Fibroblast of villous mesenchyme (primary cell): Measurements from ENCODE around the gene NCKAP5. TPM values are rescaled to one million over a fixed set of nuclear protein-coding genes. Genes with fewer than 3 reads are reported as not detected.

Experiments used
- DNase-seq: peaks from one replicate; pipeline ENCODE4 v3.0.0-alpha.2; 2010; ENCODE audit warnings: low read depth
- H3K4me3 ChIP-seq: 2 replicates; pipeline ENCODE4 v1.5.1; 2011; ENCODE audit warnings: low read depth, mild to moderate bottlenecking, low read length
- total RNA-seq: library from RNA; depleted of rRNA; stranded (reverse); fragments of >200 nt; gene quantifications from 2 replicates; pipeline ENCODE4 v1.2.3, GENCODE V29; 2012
- TF ChIP-seq, protein P1 (sequence below): IDR thresholded peaks from 2 replicates; pipeline ENCODE4 v1.5.1; 2012; ENCODE audit warnings: low read depth, mild to moderate bottlenecking, low read length; ENCODE audit not compliant: insufficient read depth

NCKAP5 gene
- total RNA-seq, 1 donor: 47.9 TPM

DNA sequence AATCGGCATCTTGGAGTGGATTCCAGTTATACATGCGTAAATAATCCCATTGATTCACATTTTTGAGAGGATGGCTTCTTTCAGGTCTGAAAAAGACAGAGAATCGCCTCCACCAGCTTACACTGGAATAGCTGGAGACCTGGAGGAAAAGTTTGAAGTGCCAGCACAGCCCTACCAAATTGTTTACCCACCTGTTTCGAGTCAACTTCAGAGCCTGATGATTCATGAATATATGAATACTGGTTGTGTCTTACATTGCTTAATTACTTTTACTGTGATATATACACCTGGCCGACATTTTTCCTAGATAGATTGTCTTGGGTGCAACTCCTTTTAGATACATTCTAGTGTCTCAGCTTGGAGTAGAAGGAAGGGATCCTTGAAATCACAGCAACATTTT is 335 bp upstream of the NCKAP5 start:
- no peak for DNase-seq
- H3K4me3 ChIP-seq: peak overlapping the region; percentile 36
- TF ChIP-seq, protein P1, sequence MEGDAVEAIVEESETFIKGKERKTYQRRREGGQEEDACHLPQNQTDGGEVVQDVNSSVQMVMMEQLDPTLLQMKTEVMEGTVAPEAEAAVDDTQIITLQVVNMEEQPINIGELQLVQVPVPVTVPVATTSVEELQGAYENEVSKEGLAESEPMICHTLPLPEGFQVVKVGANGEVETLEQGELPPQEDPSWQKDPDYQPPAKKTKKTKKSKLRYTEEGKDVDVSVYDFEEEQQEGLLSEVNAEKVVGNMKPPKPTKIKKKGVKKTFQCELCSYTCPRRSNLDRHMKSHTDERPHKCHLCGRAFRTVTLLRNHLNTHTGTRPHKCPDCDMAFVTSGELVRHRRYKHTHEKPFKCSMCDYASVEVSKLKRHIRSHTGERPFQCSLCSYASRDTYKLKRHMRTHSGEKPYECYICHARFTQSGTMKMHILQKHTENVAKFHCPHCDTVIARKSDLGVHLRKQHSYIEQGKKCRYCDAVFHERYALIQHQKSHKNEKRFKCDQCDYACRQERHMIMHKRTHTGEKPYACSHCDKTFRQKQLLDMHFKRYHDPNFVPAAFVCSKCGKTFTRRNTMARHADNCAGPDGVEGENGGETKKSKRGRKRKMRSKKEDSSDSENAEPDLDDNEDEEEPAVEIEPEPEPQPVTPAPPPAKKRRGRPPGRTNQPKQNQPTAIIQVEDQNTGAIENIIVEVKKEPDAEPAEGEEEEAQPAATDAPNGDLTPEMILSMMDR: no peak

DNA sequence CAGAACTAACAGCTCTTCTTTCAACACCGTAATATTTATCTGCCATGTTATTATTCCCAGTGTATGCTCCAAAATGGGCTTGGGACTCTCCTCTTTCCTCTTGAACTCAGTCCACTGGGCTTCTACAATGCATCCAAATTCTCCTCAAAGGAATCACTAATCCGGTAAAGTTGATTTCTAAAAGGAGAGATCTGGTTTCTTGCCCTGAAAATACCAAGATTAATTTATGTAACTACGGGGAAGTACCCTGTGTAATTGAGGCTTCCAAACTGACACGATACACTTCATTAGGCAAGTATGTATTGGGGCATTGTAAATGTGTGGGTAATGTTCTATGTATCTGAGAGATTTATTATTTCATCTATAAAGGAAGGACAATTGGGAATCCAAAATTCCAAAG is 5.7 kb downstream of the NCKAP5 start:
- TF ChIP-seq, protein P1: no peak
- no peak for DNase-seq

GRCh38 chr2:133561045-133561852 is 7.0 kb downstream of the NCKAP5 start:
- H3K4me3 ChIP-seq: no peak overlapping the region
- TF ChIP-seq, protein P1: peak; percentile 67
- DNase-seq: peak; percentile 76

More for the DNA sequence above, 5.7 kb downstream of the NCKAP5 start:
- H3K4me3 ChIP-seq: no peak overlapping the region

DNA sequence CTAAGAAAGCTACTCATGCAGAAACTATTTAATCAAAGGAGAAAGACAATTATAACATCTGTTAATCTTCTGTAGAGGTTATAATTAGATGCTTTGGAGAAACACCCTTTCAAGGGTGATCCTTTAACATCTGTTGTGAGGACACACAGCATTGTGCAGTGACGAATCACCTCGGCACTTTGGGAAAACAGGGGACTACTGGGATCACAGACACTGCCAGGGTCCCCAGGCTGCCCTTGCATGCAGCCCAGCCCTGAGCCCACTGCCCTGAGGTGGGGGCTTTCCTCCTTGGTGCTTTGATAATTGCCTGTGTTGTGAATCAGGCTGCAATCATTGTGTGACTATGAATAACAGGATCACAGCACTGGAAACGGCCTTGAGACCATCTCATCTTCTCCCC is 10.6 kb downstream of the NCKAP5 start:
- DNase-seq: no peak
- TF ChIP-seq, protein P1: no peak
- H3K4me3 ChIP-seq: no peak overlapping the region

- no peak for DNase-seq
- no peak overlapping the region for H3K4me3 ChIP-seq
- TF ChIP-seq, protein P1: no peak
Measured at GRCh38 chr2:133553838-133554408, 14.3 kb downstream of the NCKAP5 start.

GRCh38 chr2:133553251-133553650 is 15.0 kb downstream of the NCKAP5 start:
- no peak for DNase-seq
- H3K4me3 ChIP-seq: no peak overlapping the region
- TF ChIP-seq, protein P1: no peak
